ENCODE data around the gene CC2D1A. TPM values are rescaled to one million over a fixed set of nuclear protein-coding genes. Genes with fewer than 3 reads are reported as not detected.
A peak's percentile ranks its signal among the peaks of the same experiment; 100 is the strongest.

The CC2D1A gene
- total RNA-seq, 1 experiment from 2014 or later, result 67.7 TPM

DNA sequence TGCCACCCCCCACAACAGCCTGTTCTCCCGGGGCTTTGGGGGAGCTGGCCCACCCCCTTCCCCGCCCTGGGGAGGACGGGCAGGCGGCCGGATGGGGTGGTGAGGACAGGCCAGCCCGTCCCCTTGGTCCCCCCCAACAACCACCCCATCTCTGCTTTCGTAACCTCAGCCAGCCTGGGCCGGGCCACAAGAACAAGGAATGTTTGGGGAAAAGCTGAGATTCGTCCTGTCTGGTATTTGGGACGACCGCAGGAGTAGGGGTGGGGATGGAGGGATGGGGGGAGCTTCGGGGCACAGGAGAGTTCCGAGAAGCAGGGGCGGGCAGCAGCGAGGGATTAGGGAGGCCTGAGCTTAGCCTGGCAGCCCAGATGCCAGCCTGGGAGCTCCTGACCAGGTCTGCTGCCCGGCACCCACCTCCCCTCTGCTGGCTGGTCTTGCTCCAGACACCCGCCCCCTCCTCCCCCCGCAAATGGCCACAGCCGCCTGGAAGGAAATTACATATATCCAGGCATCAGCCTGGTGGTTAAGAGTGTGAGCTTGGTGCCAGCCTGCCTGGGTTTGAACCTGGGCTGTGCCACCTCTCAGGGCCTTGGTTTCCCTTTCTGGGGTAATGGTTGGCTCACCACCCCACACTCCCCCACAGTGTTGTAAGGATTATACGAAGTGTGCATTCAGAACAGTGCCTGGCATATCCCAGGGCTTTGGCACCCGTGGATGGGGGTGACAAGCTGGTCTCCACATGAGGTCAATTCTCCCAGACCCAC, 32.5 kb downstream of the CC2D1A start, which contains the start of gene PODNL1:
Gene PODNL1, minus strand, starts transcription at position 117 of the 764 bp plus-strand sequence. CDS start 236 bp downstream, outside the sequence.
- H3K4me3 ChIP-seq (ENCODE audit: low read length), result no peak within 1 kb of the TSS
- no peak within 1 kb of the TSS for H2AFZ ChIP-seq (ENCODE audit: low read length)
- ChIA-PET CTCF (no interaction called here), POLR2A (ENCODE audit: unreplicated experiment) (no interaction called here)
- no peaks in the 10 kb centered on the region for H3K4me1 ChIP-seq (ENCODE audit: insufficient read depth, low read length)
- no peaks in the 10 kb centered on the region for H3K9me2 ChIP-seq (replicated peaks; ENCODE audit: low read length)
- TF ChIP-seq, protein P1, sequence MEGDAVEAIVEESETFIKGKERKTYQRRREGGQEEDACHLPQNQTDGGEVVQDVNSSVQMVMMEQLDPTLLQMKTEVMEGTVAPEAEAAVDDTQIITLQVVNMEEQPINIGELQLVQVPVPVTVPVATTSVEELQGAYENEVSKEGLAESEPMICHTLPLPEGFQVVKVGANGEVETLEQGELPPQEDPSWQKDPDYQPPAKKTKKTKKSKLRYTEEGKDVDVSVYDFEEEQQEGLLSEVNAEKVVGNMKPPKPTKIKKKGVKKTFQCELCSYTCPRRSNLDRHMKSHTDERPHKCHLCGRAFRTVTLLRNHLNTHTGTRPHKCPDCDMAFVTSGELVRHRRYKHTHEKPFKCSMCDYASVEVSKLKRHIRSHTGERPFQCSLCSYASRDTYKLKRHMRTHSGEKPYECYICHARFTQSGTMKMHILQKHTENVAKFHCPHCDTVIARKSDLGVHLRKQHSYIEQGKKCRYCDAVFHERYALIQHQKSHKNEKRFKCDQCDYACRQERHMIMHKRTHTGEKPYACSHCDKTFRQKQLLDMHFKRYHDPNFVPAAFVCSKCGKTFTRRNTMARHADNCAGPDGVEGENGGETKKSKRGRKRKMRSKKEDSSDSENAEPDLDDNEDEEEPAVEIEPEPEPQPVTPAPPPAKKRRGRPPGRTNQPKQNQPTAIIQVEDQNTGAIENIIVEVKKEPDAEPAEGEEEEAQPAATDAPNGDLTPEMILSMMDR (conservative IDR thresholded peaks at IDR 0.05; ENCODE audit: low read depth, low read length), result no peak
- TF ChIP-seq EZH2 (IDR thresholded peaks at IDR 0.05; ENCODE audit: low read length, unreplicated experiment) (no peak), EZH2phosphoT487 (IDR thresholded peaks at IDR 0.05; ENCODE audit: borderline replicate concordance, low read length) (no peak)
- no peaks in the 10 kb centered on the region for H3F3A ChIP-seq (ENCODE audit: low read length, unreplicated experiment)
- H3K79me2 ChIP-seq (ENCODE audit: low read length), result no peaks in the 10 kb centered on the region
- no peak within 1 kb of the TSS for H3K9ac ChIP-seq (ENCODE audit: low read length)
- H3K36me3 ChIP-seq (ENCODE audit: low read depth, low read length), result no peaks in the 10 kb centered on the region
- intact Hi-C loops (cut with micrococcal nuclease), result no loop called here
- H4K20me1 ChIP-seq (ENCODE audit: low read length), result no peaks in the 10 kb centered on the region
- BruUV-seq (replicated peaks), result no TSS peak
- no peak within 1 kb of the TSS for H3K4me2 ChIP-seq (ENCODE audit: low read length)
- no peak; the same call in 1 of the 2 replicates for ATAC-seq
- H3K27me3 ChIP-seq (ENCODE audit: low read length), result no peaks in the 10 kb centered on the region
- no peaks in the 10 kb centered on the region for H3K9me3 ChIP-seq (ENCODE audit: low read length)
- no peak for DNase-seq
- H3K27ac ChIP-seq (ENCODE audit: low read length), result no peak within 1 kb of the TSS

DNA sequence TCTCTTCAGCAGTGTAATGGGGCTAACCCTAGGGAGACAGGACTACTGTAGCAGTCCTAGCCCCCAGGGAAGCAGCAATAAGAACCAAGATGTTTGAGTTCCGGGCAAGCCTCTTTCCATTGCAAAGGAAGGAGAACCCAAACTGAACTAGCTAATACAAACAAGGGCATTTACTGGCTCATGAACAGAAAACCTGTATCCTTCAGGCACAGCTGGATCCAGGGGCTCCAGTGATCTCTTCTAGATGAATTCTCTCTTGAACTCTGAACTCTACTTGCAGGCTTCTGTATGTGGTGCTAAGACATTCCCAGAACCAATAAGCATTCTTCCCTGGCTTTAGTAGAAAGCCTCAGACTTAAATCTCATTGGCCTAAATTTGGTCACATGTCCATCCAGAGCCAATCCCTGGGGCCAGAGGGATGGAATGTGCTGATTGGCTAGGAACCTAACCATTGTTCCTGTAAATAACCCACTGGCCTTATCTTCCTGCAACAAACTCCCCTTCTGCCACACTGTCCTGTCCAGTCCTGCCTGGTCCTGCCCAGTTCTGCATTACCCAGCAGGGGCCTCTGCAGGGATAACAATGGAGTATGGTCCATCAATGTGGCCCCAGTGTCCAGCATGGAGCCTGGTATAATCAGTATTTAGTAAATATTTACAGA, 36.2 kb downstream of the CC2D1A start:
- ChIA-PET POLR2A (ENCODE audit: unreplicated experiment) (no interaction called here), CTCF (no interaction called here)
- no peaks in the 10 kb centered on the region for H3K9me2 ChIP-seq (replicated peaks; ENCODE audit: low read length)
- H3F3A ChIP-seq (ENCODE audit: low read length, unreplicated experiment), result no peaks in the 10 kb centered on the region
- intact Hi-C loops (cut with micrococcal nuclease), result no loop called here
- H3K27ac ChIP-seq (ENCODE audit: low read length), result no peak overlapping the region
- H3K27me3 ChIP-seq (ENCODE audit: low read length), result no peaks in the 10 kb centered on the region
- ATAC-seq (no peak), DNase-seq (no peak)
- H3K36me3 ChIP-seq (ENCODE audit: low read depth, low read length), result no peaks in the 10 kb centered on the region
- TF ChIP-seq EZH2phosphoT487 (IDR thresholded peaks at IDR 0.05; ENCODE audit: borderline replicate concordance, low read length), result no peak
- TF ChIP-seq, protein P1 (conservative IDR thresholded peaks at IDR 0.05; ENCODE audit: low read depth, low read length), result no peak
- H3K79me2 ChIP-seq (ENCODE audit: low read length), result no peaks in the 10 kb centered on the region
- H3K9ac ChIP-seq (ENCODE audit: low read length), result no peak overlapping the region
- 0 out of 2 replicates have a peak, but pooled peaks cover 4% of the 10 kb centered on the region for H3K4me1 ChIP-seq (ENCODE audit: insufficient read depth, low read length)
- no peaks in the 10 kb centered on the region for H4K20me1 ChIP-seq (ENCODE audit: low read length)
- no peaks in the 10 kb centered on the region for H3K9me3 ChIP-seq (ENCODE audit: low read length)
- BruUV-seq (replicated peaks), result no TSS peak
- no peak overlapping the region for H3K4me3 ChIP-seq (ENCODE audit: low read length)
- H3K4me2 ChIP-seq (ENCODE audit: low read length), result no peak overlapping the region
- H2AFZ ChIP-seq (ENCODE audit: low read length), result no peak overlapping the region

GRCh38 chr19:13946414-13946813, 40.4 kb downstream of the CC2D1A start:
- TF ChIP-seq, protein P1 (conservative IDR thresholded peaks at IDR 0.05; ENCODE audit: low read depth, low read length), result no peak
- no peak for TF ChIP-seq EZH2 (IDR thresholded peaks at IDR 0.05; ENCODE audit: low read length, unreplicated experiment)
- no peak for TF ChIP-seq EZH2phosphoT487 (IDR thresholded peaks at IDR 0.05; ENCODE audit: borderline replicate concordance, low read length)
- no peaks in the 10 kb centered on the region for H3K27me3 ChIP-seq (ENCODE audit: low read length)
- intact Hi-C loops (cut with micrococcal nuclease), result no loop called here
- H3K79me2 ChIP-seq (ENCODE audit: low read length), result no peaks in the 10 kb centered on the region
- no peak overlapping the region for H3K4me3 ChIP-seq (ENCODE audit: low read length)
- ChIA-PET POLR2A (ENCODE audit: unreplicated experiment) (no interaction called here), CTCF (no interaction called here)
- H3K4me2 ChIP-seq (ENCODE audit: low read length), result no peak overlapping the region
- BruUV-seq (replicated peaks), result no TSS peak
- H3K27ac ChIP-seq (ENCODE audit: low read length), result no peak overlapping the region
- no peak overlapping the region for H2AFZ ChIP-seq (ENCODE audit: low read length)
- H3F3A ChIP-seq (ENCODE audit: low read length, unreplicated experiment), result no peaks in the 10 kb centered on the region
- H3K36me3 ChIP-seq (ENCODE audit: low read depth, low read length), result no peaks in the 10 kb centered on the region
- DNase-seq (peak; percentile 54), ATAC-seq (no peak)
- H3K9me3 ChIP-seq (ENCODE audit: low read length), result no peaks in the 10 kb centered on the region
- 0 out of 2 replicates have a peak, but pooled peaks cover 4% of the 10 kb centered on the region for H3K4me1 ChIP-seq (ENCODE audit: insufficient read depth, low read length)
- H3K9ac ChIP-seq (ENCODE audit: low read length), result no peak overlapping the region
- H3K9me2 ChIP-seq (replicated peaks; ENCODE audit: low read length), result no peaks in the 10 kb centered on the region
- H4K20me1 ChIP-seq (ENCODE audit: low read length), result no peaks in the 10 kb centered on the region
